ENCODE results near the gene ARHGEF26.

The ARHGEF26 gene

GRCh38 chr3:154217671-154218070 lies 96.5 kb downstream of the ARHGEF26 start:
- Histone ChIP-seq H3K27ac (ENCODE audit: low read depth, low read length) (no peak overlapping the region), H3K36me3 (ENCODE audit: insufficient read depth, low read length) (peaks cover 25% of the 10 kb centered on the region), H3K4me3 (ENCODE audit: low read depth in 1 of 2, low read length in 2 of 2) (no peak overlapping the region), H3K27me3 (ENCODE audit: control insufficient read depth in 1 of 2, insufficient read depth in 2 of 2, low read length in 2 of 2) (no peaks in the 10 kb centered on the region), H3K4me1 (ENCODE audit: insufficient read depth, low read length) (peaks cover 7% of the 10 kb centered on the region), H3K9ac (ENCODE audit: low read length) (no peak overlapping the region), H3K9me3 (ENCODE audit: low read length) (no peaks in the 10 kb centered on the region)

GRCh38 chr3:154218728-154219127 lies 97.5 kb downstream of the ARHGEF26 start:
- no peak overlapping the region for H3K4me3 ChIP-seq (ENCODE audit: low read depth in 1 of 2, low read length in 2 of 2)
- H3K36me3 ChIP-seq (ENCODE audit: insufficient read depth, low read length): peaks cover 18% of the 10 kb centered on the region
- no peak overlapping the region for H3K9ac ChIP-seq (ENCODE audit: low read length)
- H3K9me3 ChIP-seq (ENCODE audit: low read length): no peaks in the 10 kb centered on the region
- H3K4me1 ChIP-seq (ENCODE audit: insufficient read depth, low read length): peaks cover 10% of the 10 kb centered on the region
- H3K27me3 ChIP-seq (ENCODE audit: control insufficient read depth in 1 of 2, insufficient read depth in 2 of 2, low read length in 2 of 2): no peaks in the 10 kb centered on the region
- H3K27ac ChIP-seq (ENCODE audit: low read depth, low read length): no peak overlapping the region

DNA sequence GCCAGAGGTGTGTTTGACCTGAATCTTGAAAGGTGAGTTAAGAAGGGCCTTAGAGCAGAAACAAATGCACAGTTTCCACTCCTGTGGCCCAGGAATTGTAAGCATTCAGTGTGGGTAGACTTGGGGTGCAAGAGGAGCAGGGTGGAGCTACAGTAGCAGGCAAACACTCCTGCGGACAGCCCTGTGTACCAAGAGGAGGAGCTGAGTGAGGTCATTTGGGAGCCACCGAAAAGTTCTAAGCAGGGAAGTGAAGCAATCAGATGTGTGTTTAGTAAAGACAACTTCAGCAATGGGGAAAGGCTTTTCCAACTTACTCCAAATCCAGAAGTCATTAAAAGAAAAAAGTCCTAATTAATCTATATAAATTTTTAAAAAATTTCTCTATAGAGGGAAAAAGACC lies 99.3 kb downstream of the ARHGEF26 start:
- Histone ChIP-seq H3K27ac (ENCODE audit: low read depth, low read length) (no peak overlapping the region), H3K9me3 (ENCODE audit: low read length) (no peaks in the 10 kb centered on the region), H3K9ac (ENCODE audit: low read length) (no peak overlapping the region), H3K36me3 (ENCODE audit: insufficient read depth, low read length) (peaks cover 17% of the 10 kb centered on the region), H3K4me3 (ENCODE audit: low read depth in 1 of 2, low read length in 2 of 2) (no peak overlapping the region), H3K27me3 (ENCODE audit: control insufficient read depth in 1 of 2, insufficient read depth in 2 of 2, low read length in 2 of 2) (no peaks in the 10 kb centered on the region), H3K4me1 (ENCODE audit: insufficient read depth, low read length) (peaks cover 20% of the 10 kb centered on the region)

DNA sequence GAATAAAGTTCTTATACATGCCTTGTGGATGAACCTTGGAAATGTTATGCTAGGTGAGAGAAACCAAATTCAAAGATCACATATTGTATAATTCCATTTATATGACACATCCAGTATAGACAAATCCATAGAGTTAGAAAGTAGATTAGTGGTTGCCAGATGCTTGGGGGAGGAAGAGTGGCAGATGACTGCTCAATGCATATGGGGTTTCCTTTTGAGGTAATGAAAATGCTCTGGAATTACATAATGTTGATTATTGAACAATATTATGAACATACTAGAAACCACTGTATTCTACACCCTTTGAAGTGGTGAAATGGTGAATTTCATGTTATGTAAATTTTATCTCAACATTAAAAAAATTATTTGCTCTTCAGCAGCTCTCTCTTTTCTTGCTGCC lies 102.3 kb downstream of the ARHGEF26 start:
- H3K27ac ChIP-seq (ENCODE audit: low read depth, low read length): no peak overlapping the region
- peaks cover 23% of the 10 kb centered on the region for H3K36me3 ChIP-seq (ENCODE audit: insufficient read depth, low read length)

GRCh38 chr3:154224366-154224765 lies 103.2 kb downstream of the ARHGEF26 start:
- no peak overlapping the region for H3K4me3 ChIP-seq (ENCODE audit: low read depth in 1 of 2, low read length in 2 of 2)
- H3K9me3 ChIP-seq (ENCODE audit: low read length): no peaks in the 10 kb centered on the region
- peak overlapping the region; percentile 49 for H3K27ac ChIP-seq (ENCODE audit: low read depth, low read length)
- H3K27me3 ChIP-seq (ENCODE audit: control insufficient read depth in 1 of 2, insufficient read depth in 2 of 2, low read length in 2 of 2): no peaks in the 10 kb centered on the region
- H3K36me3 ChIP-seq (ENCODE audit: insufficient read depth, low read length): peaks cover 16% of the 10 kb centered on the region
- peaks cover 23% of the 10 kb centered on the region for H3K4me1 ChIP-seq (ENCODE audit: insufficient read depth, low read length)
- H3K9ac ChIP-seq (ENCODE audit: low read length): no peak overlapping the region

More for the DNA sequence above, 102.3 kb downstream of the ARHGEF26 start:
- H3K9me3 ChIP-seq (ENCODE audit: low read length): no peaks in the 10 kb centered on the region
- H3K9ac ChIP-seq (ENCODE audit: low read length): no peak overlapping the region
- H3K4me3 ChIP-seq (ENCODE audit: low read depth in 1 of 2, low read length in 2 of 2): no peak overlapping the region
- no peaks in the 10 kb centered on the region for H3K27me3 ChIP-seq (ENCODE audit: control insufficient read depth in 1 of 2, insufficient read depth in 2 of 2, low read length in 2 of 2)
- H3K4me1 ChIP-seq (ENCODE audit: insufficient read depth, low read length): peaks cover 19% of the 10 kb centered on the region

DNA sequence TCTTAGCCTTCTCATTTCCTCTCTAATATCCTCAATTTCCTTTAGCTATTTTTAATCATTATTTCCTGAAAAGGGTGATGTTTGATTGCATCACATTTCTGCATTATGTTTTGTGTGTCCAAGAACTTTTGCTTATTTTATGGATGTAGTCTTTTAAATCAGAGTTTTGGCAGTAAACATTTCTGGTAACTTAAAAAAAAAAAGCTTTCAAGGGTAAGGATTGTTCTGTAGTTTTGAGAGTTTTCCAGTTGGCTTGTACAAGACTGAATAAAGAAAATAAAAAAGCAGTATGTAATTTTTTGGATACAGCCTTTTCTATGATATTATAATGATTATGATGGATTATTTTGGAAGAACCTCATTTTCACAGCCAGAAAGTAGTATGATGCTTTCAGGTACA lies 103.7 kb downstream of the ARHGEF26 start:
- Histone ChIP-seq H3K9ac (ENCODE audit: low read length) (no peak overlapping the region), H3K4me3 (ENCODE audit: low read depth in 1 of 2, low read length in 2 of 2) (no peak overlapping the region), H3K27ac (ENCODE audit: low read depth, low read length) (no peak overlapping the region), H3K4me1 (ENCODE audit: insufficient read depth, low read length) (peaks cover 23% of the 10 kb centered on the region), H3K36me3 (ENCODE audit: insufficient read depth, low read length) (peaks cover 16% of the 10 kb centered on the region), H3K27me3 (ENCODE audit: control insufficient read depth in 1 of 2, insufficient read depth in 2 of 2, low read length in 2 of 2) (no peaks in the 10 kb centered on the region), H3K9me3 (ENCODE audit: low read length) (no peaks in the 10 kb centered on the region)

- Histone ChIP-seq H3K4me1 (ENCODE audit: insufficient read depth, low read length) (peaks cover 23% of the 10 kb centered on the region), H3K9me3 (ENCODE audit: low read length) (no peaks in the 10 kb centered on the region), H3K9ac (ENCODE audit: low read length) (no peak overlapping the region), H3K27me3 (ENCODE audit: control insufficient read depth in 1 of 2, insufficient read depth in 2 of 2, low read length in 2 of 2) (no peaks in the 10 kb centered on the region), H3K36me3 (ENCODE audit: insufficient read depth, low read length) (peaks cover 10% of the 10 kb centered on the region), H3K4me3 (ENCODE audit: low read depth in 1 of 2, low read length in 2 of 2) (no peak overlapping the region), H3K27ac (ENCODE audit: low read depth, low read length) (no peak overlapping the region)
Observed at GRCh38 chr3:154225536-154225935, 104.3 kb downstream of the ARHGEF26 start.

DNA sequence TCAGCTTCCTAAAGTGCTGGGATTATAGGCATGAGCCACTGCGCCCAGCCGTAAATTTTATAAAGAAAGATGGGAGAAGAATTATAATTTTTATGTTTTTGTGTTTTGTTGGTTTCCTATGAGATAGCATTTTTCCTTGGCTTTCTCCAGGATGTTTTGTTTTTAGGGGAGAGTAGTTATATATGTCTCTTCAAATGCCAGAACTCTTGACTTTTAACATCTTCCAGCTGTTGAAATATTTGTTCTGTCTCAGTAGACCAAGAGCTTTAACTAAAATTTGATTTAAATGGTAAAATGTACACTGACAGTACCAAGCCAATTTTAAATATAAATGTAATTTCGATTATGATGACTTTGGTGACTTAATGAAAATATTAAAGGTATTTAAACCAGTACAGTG lies 106.3 kb downstream of the ARHGEF26 start:
- no peak overlapping the region for H3K27ac ChIP-seq (ENCODE audit: low read depth, low read length)
- H3K9ac ChIP-seq (ENCODE audit: low read length): no peak overlapping the region
- H3K4me1 ChIP-seq (ENCODE audit: insufficient read depth, low read length): peaks cover 23% of the 10 kb centered on the region
- peaks cover 6% of the 10 kb centered on the region for H3K36me3 ChIP-seq (ENCODE audit: insufficient read depth, low read length)
- H3K4me3 ChIP-seq (ENCODE audit: low read depth in 1 of 2, low read length in 2 of 2): no peak overlapping the region
- H3K9me3 ChIP-seq (ENCODE audit: low read length): no peaks in the 10 kb centered on the region
- no peaks in the 10 kb centered on the region for H3K27me3 ChIP-seq (ENCODE audit: control insufficient read depth in 1 of 2, insufficient read depth in 2 of 2, low read length in 2 of 2)

- Histone ChIP-seq H3K4me1 (ENCODE audit: insufficient read depth, low read length) (peaks cover 20% of the 10 kb centered on the region), H3K27me3 (ENCODE audit: control insufficient read depth in 1 of 2, insufficient read depth in 2 of 2, low read length in 2 of 2) (no peaks in the 10 kb centered on the region), H3K36me3 (ENCODE audit: insufficient read depth, low read length) (peaks cover 6% of the 10 kb centered on the region), H3K27ac (ENCODE audit: low read depth, low read length) (no peak overlapping the region), H3K9me3 (ENCODE audit: low read length) (no peaks in the 10 kb centered on the region), H3K4me3 (ENCODE audit: low read depth in 1 of 2, low read length in 2 of 2) (no peak overlapping the region), H3K9ac (ENCODE audit: low read length) (no peak overlapping the region)
Observed at GRCh38 chr3:154228561-154229216, 107.5 kb downstream of the ARHGEF26 start.

GRCh38 chr3:154229217-154229590 lies 108.0 kb downstream of the ARHGEF26 start:
- Histone ChIP-seq H3K27me3 (ENCODE audit: control insufficient read depth in 1 of 2, insufficient read depth in 2 of 2, low read length in 2 of 2) (no peaks in the 10 kb centered on the region), H3K36me3 (ENCODE audit: insufficient read depth, low read length) (peaks cover 6% of the 10 kb centered on the region), H3K4me3 (ENCODE audit: low read depth in 1 of 2, low read length in 2 of 2) (no peak overlapping the region), H3K4me1 (ENCODE audit: insufficient read depth, low read length) (peaks cover 17% of the 10 kb centered on the region), H3K27ac (ENCODE audit: low read depth, low read length) (no peak overlapping the region), H3K9ac (ENCODE audit: low read length) (no peak overlapping the region), H3K9me3 (ENCODE audit: low read length) (no peaks in the 10 kb centered on the region)

DNA sequence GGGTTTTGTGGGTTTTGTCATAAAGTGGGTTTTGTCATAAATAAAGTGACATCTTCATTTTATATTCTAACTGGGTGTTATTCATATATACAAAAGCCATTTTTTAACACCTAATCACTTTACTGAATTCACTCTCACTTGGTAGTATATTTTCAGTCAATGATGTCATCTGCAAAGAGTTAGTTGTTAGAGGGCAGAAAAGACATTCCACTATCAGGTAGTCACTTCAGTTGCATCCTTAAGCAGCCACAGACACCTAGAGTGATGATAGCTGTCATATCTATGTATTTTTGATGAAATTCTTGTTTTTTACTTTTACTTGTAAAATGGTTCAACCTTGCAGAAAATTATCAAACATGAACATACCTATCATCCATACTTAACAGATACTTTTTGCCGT lies 114.1 kb downstream of the ARHGEF26 start:
- Histone ChIP-seq H3K9ac (ENCODE audit: low read length) (no peak overlapping the region), H3K9me3 (ENCODE audit: low read length) (no peaks in the 10 kb centered on the region), H3K36me3 (ENCODE audit: insufficient read depth, low read length) (peaks cover 3% of the 10 kb centered on the region), H3K27me3 (ENCODE audit: control insufficient read depth in 1 of 2, insufficient read depth in 2 of 2, low read length in 2 of 2) (no peaks in the 10 kb centered on the region), H3K4me3 (ENCODE audit: low read depth in 1 of 2, low read length in 2 of 2) (no peak overlapping the region), H3K4me1 (ENCODE audit: insufficient read depth, low read length) (no peaks in the 10 kb centered on the region), H3K27ac (ENCODE audit: low read depth, low read length) (no peak overlapping the region)

GRCh38 chr3:154236331-154236730 lies 115.1 kb downstream of the ARHGEF26 start:
- Histone ChIP-seq H3K4me1 (ENCODE audit: insufficient read depth, low read length) (no peaks in the 10 kb centered on the region), H3K9me3 (ENCODE audit: low read length) (no peaks in the 10 kb centered on the region), H3K36me3 (ENCODE audit: insufficient read depth, low read length) (peaks cover 13% of the 10 kb centered on the region), H3K4me3 (ENCODE audit: low read depth in 1 of 2, low read length in 2 of 2) (no peak overlapping the region), H3K9ac (ENCODE audit: low read length) (no peak overlapping the region), H3K27me3 (ENCODE audit: control insufficient read depth in 1 of 2, insufficient read depth in 2 of 2, low read length in 2 of 2) (no peaks in the 10 kb centered on the region), H3K27ac (ENCODE audit: low read depth, low read length) (no peak overlapping the region)

All from muscle layer of colon (tissue), 2 donors.